NB4 (cell line): Measurements from ENCODE around the gene MTFP1.

Source experiments
- MYC ChIP-seq: IDR thresholded peaks from 2 replicates; pipeline ENCODE4 v1.6.1; 2011; ENCODE audit warnings: low read depth, low read length
- POLR2A ChIP-seq: IDR thresholded peaks from 2 replicates; pipeline ENCODE4 v1.6.1; 2011; ENCODE audit warnings: mild to moderate bottlenecking; ENCODE audit not compliant: insufficient read length; ENCODE audit errors: extremely low read depth
- TF ChIP-seq, protein P1 (sequence below): IDR thresholded peaks from one replicate; pipeline ENCODE4 v1.5.1; 2012; ENCODE audit warnings: low read depth, low read length

DNA sequence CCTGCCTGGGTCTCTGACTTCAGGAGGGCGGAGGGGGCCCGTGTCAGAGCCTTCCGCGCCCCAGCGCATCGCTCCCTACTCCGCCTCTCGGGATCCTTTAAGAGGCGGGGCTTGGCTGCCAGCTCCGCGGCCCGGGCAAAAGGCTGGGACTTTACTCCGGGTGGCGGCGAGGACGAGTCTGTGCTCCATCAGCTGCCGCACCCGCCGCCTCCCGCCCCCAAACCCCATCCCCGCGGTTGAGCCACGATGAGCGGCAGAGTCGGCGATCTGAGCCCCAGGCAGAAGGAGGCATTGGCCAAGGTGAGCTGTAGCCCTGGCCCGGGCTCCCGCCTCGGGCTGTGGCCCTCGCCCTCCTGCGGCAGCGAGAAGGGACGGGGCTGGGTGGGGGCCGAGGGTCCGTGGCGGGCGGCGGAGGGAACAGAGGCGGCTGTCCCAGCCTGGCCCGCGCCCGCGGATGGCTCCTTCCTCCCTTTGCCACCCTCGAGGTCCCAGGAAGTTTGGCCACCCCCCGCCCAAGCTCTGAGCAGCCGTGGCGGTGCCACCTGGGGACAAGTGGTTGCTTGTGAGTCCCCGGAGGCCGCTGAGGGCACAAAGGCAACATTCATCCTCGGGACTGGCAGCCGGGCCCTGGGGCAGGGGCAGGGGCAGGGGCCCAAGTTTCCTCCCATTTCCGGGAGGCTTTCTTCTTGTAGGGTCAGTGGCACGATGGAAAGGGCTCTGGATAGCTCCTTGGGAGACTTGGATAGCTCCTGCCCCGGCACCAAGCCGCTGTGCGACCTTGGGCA is 28.5 kb upstream of the MTFP1 start, which contains the start of gene SEC14L2:
- TF ChIP-seq POLR2A (no peak), MYC (no peak)
- TF ChIP-seq, protein P1, sequence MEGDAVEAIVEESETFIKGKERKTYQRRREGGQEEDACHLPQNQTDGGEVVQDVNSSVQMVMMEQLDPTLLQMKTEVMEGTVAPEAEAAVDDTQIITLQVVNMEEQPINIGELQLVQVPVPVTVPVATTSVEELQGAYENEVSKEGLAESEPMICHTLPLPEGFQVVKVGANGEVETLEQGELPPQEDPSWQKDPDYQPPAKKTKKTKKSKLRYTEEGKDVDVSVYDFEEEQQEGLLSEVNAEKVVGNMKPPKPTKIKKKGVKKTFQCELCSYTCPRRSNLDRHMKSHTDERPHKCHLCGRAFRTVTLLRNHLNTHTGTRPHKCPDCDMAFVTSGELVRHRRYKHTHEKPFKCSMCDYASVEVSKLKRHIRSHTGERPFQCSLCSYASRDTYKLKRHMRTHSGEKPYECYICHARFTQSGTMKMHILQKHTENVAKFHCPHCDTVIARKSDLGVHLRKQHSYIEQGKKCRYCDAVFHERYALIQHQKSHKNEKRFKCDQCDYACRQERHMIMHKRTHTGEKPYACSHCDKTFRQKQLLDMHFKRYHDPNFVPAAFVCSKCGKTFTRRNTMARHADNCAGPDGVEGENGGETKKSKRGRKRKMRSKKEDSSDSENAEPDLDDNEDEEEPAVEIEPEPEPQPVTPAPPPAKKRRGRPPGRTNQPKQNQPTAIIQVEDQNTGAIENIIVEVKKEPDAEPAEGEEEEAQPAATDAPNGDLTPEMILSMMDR = no peak
